ENCODE results near the gene FARS2.

DNA sequence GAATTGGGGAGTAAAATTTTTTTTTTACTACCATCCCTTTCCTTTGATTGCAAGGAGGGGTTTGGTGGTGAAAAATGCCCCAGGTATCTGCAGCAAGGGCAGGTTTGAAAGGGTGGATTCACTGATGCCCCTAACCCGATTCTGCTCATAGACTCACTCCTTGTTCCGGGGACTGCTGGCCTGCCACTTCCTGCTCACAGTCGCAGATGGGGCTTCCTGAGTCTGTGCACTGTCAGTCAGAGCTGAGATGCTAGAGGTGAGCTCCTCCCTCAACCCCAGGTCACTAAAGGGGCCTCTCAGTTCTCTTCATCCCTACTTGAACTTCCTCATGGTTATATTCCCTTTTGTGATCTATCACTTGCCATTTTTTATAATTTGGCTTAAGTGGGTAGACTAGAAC lies 357.9 kb downstream of the FARS2 start:
- TF ChIP-seq, protein P1, sequence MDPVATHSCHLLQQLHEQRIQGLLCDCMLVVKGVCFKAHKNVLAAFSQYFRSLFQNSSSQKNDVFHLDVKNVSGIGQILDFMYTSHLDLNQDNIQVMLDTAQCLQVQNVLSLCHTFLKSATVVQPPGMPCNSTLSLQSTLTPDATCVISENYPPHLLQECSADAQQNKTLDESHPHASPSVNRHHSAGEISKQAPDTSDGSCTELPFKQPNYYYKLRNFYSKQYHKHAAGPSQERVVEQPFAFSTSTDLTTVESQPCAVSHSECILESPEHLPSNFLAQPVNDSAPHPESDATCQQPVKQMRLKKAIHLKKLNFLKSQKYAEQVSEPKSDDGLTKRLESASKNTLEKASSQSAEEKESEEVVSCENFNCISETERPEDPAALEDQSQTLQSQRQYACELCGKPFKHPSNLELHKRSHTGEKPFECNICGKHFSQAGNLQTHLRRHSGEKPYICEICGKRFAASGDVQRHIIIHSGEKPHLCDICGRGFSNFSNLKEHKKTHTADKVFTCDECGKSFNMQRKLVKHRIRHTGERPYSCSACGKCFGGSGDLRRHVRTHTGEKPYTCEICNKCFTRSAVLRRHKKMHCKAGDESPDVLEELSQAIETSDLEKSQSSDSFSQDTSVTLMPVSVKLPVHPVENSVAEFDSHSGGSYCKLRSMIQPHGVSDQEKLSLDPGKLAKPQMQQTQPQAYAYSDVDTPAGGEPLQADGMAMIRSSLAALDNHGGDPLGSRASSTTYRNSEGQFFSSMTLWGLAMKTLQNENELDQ (CRISPR knock-in tag; IDR thresholded peaks at IDR 0.05; ENCODE audit: borderline replicate concordance), result no peak
- TF ChIP-seq TCF7 (IDR thresholded peaks at IDR 0.05; ENCODE audit: borderline replicate concordance), result no peak
- no peak for TF ChIP-seq SP1 (CRISPR knock-in tag; IDR thresholded peaks at IDR 0.05)
- no peak for TF ChIP-seq HNRNPUL1 (IDR thresholded peaks at IDR 0.05; ENCODE audit: low read length)
- TF ChIP-seq, protein P2, sequence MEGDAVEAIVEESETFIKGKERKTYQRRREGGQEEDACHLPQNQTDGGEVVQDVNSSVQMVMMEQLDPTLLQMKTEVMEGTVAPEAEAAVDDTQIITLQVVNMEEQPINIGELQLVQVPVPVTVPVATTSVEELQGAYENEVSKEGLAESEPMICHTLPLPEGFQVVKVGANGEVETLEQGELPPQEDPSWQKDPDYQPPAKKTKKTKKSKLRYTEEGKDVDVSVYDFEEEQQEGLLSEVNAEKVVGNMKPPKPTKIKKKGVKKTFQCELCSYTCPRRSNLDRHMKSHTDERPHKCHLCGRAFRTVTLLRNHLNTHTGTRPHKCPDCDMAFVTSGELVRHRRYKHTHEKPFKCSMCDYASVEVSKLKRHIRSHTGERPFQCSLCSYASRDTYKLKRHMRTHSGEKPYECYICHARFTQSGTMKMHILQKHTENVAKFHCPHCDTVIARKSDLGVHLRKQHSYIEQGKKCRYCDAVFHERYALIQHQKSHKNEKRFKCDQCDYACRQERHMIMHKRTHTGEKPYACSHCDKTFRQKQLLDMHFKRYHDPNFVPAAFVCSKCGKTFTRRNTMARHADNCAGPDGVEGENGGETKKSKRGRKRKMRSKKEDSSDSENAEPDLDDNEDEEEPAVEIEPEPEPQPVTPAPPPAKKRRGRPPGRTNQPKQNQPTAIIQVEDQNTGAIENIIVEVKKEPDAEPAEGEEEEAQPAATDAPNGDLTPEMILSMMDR (IDR thresholded peaks at IDR 0.05 in 2 of 3, conservative IDR thresholded peaks at IDR 0.05 in 1 of 3; ENCODE audit: insufficient read depth in 2 of 3, low read depth in 1 of 3, low read length in 3 of 3), result no peak
- no peak for TF ChIP-seq NR2F6 (CRISPR knock-in tag; IDR thresholded peaks at IDR 0.05)
- no peak for TF ChIP-seq CBX5 (IDR thresholded peaks at IDR 0.05; ENCODE audit: borderline replicate concordance, low read depth)
- TF ChIP-seq, protein P3, sequence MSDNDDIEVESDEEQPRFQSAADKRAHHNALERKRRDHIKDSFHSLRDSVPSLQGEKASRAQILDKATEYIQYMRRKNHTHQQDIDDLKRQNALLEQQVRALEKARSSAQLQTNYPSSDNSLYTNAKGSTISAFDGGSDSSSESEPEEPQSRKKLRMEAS (CRISPR knock-in tag; IDR thresholded peaks at IDR 0.05), result no peak
- TF ChIP-seq ZNF174 (CRISPR knock-in tag; IDR thresholded peaks at IDR 0.05), result no peak
- TF ChIP-seq HNRNPLL (IDR thresholded peaks at IDR 0.05; ENCODE audit: low read depth, low read length, poor library complexity, severe bottlenecking), result no peak
- TF ChIP-seq YY1 (IDR thresholded peaks at IDR 0.05; ENCODE audit: borderline replicate concordance in 1 of 3, control insufficient read depth in 1 of 3, extremely low read depth in 1 of 3, insufficient read depth in 3 of 3, insufficient read length in 1 of 3, insufficient replicate concordance in 2 of 3, low read depth in 1 of 3, low read length in 2 of 3), result no peak
- TF ChIP-seq PTTG1 (tag; IDR thresholded peaks at IDR 0.05; ENCODE audit: low read depth), result no peak
- TF ChIP-seq ESRRA (IDR thresholded peaks at IDR 0.05; ENCODE audit: borderline replicate concordance, low read depth), result no peak
- TF ChIP-seq, protein P4, sequence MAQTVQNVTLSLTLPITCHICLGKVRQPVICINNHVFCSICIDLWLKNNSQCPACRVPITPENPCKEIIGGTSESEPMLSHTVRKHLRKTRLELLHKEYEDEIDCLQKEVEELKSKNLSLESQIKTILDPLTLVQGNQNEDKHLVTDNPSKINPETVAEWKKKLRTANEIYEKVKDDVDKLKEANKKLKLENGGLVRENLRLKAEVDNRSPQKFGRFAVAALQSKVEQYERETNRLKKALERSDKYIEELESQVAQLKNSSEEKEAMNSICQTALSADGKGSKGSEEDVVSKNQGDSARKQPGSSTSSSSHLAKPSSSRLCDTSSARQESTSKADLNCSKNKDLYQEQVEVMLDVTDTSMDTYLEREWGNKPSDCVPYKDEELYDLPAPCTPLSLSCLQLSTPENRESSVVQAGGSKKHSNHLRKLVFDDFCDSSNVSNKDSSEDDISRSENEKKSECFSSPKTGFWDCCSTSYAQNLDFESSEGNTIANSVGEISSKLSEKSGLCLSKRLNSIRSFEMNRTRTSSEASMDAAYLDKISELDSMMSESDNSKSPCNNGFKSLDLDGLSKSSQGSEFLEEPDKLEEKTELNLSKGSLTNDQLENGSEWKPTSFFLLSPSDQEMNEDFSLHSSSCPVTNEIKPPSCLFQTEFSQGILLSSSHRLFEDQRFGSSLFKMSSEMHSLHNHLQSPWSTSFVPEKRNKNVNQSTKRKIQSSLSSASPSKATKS (CRISPR knock-in tag; IDR thresholded peaks at IDR 0.05), result no peak
